ENCODE measurements around the gene NECAB3. TPM values are rescaled to one million over a fixed set of nuclear protein-coding genes. Genes with fewer than 3 reads are reported as not detected.
A peak's percentile ranks its signal among the peaks of the same experiment; 100 is the strongest.

NECAB3 gene
- total RNA-seq, 2 donors from 2014 or later = 18.5 to 18.8 TPM

GRCh38 chr20:33689493-33689892, 15.3 kb upstream of the NECAB3 start:
- Mint-ChIP-seq H3K36me3 (ENCODE audit: insufficient read depth in 2 of 2) (peaks cover 4 to 7% of the 10 kb centered on the region in 2 donors), H3K4me1 (ENCODE audit: low read depth) (peaks cover 60% of the 10 kb centered on the region), H3K4me3 (peak overlapping the region; percentile 78 to 83), H3K9me3 (no peaks in the 10 kb centered on the region), H3K27me3 (ENCODE audit: low read depth) (no peaks in the 10 kb centered on the region), H3K27ac (peak overlapping the region; percentile 88)
- DNase-seq (no peak), ATAC-seq (replicated peaks in 1 of 2) (no peak)

GRCh38 chr20:33688938-33689424, 14.8 kb upstream of the NECAB3 start:
- Mint-ChIP-seq H3K9me3 (no peaks in the 10 kb centered on the region), H3K4me1 (ENCODE audit: low read depth) (peaks cover 65% of the 10 kb centered on the region), H3K27ac (no peak overlapping the region), H3K36me3 (ENCODE audit: insufficient read depth in 2 of 2) (peaks cover 4 to 7% of the 10 kb centered on the region in 2 donors), H3K27me3 (ENCODE audit: low read depth) (no peaks in the 10 kb centered on the region), H3K4me3 (peak overlapping the region; percentile 68 to 83)
- no peak for DNase-seq
- no peak for ATAC-seq (replicated peaks in 1 of 2)

DNA sequence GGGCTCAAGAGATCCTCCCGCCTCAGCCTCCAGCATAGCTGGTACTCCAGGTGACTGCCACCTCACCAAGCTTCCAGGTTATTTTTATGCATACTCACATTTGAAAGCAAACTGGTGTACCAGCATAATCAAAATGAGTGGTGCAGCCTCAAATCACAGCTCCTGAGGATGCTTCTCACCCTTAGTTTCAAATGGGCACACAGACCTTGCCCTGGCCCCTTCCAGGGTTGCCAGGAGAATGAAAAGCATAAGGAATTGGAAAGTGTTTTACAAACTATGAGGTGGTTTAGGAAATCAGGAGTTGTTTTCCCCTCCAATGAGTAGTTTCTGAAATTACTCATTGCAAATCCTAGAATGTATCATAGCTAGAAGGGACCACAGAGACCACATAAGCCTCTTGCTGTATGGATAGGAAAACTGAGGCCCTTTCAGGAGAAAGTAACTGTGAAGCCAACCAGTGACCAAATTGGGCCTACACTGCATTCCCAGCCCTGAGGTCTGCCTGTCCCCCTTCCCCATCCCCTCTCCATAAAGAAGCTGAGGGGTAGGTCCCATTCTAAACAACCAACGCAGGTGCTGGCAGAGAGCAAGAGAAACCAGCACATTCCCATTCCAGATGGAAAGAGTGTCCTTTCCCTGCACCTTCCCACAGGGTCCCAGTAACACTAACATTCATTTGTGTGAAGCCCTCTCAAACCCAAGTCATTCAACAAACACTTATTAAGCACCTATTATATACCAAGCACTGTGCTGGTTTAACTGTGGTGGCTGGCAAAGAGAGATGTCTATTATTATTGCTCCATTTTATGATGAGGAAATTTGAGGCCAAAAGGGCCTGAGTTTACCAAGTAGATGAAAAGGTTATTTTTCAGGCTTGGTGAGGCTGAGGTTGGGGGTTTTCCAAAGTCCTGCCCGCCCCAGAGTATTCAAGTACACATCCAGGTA, 14.0 kb upstream of the NECAB3 start:
- Mint-ChIP-seq H3K9me3 (no peaks in the 10 kb centered on the region), H3K4me3 (peak overlapping the region; percentile 68 to 83), H3K4me1 (ENCODE audit: low read depth) (peaks cover 69% of the 10 kb centered on the region), H3K27ac (peak overlapping the region; percentile 52), H3K36me3 (ENCODE audit: insufficient read depth in 2 of 2) (peaks cover 4 to 7% of the 10 kb centered on the region in 2 donors), H3K27me3 (ENCODE audit: low read depth) (no peaks in the 10 kb centered on the region)
- DNase-seq (no peak), ATAC-seq (replicated peaks in 1 of 2) (no peak)

DNA sequence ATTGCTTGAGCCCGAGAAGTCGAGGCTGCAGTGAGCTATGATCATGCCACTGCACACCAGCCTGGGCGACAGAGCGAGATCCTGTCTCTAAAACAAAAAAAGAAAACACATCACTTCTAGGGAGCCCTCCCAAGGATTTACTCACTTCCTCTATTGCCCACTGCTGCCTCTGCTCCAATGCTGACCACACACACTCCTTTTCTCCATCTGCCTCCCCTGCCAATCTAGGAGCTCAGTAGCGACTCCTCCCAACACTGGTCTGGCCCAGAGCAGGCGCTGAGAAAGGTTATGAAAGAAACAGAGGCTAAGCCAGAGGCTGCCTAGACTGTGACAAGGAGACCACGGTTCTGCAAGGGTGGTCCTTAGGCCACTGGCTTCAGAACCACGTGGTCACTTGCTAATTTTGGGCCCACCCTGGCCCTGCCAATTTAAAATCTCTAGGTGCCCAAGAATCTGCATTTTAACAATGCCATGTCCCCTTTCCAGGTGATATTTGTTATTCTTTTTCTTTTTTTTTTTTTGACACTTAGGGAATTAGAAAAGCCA, 13.2 kb upstream of the NECAB3 start:
- ATAC-seq (replicated peaks in 1 of 2) (no peak), DNase-seq (no peak)
- Mint-ChIP-seq H3K27me3 (ENCODE audit: low read depth) (no peaks in the 10 kb centered on the region), H3K4me1 (ENCODE audit: low read depth) (peaks cover 77% of the 10 kb centered on the region), H3K4me3 (peak overlapping the region in 1 of 2 donors; percentile 74), H3K9me3 (no peaks in the 10 kb centered on the region), H3K27ac (no peak overlapping the region), H3K36me3 (ENCODE audit: insufficient read depth in 2 of 2) (peaks cover 4 to 7% of the 10 kb centered on the region in 2 donors)

DNA sequence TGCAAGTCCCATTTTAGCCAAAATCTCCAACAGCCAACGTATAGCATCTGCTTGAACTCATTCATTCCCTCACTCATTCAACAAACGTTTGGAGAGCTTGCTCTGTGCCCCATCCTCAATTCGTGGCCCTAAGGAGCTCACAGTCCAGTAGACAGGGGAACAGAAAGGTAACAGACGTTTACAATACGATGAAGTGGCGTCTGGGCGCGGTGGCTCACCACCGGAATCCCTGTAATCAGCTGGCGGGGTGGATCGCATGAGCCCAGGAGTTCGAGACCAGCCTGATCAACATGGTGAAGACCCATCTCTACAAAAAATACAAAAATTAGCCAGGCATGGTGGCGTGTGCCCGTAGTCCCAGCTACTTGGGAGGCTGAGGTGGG, 12.7 kb upstream of the NECAB3 start:
- ATAC-seq (replicated peaks in 1 of 2) = no peak
- Mint-ChIP-seq H3K4me1 (ENCODE audit: low read depth) (peaks cover 81% of the 10 kb centered on the region), H3K27me3 (ENCODE audit: low read depth) (no peaks in the 10 kb centered on the region), H3K4me3 (peak overlapping the region; percentile 69 to 74), H3K27ac (peak overlapping the region; percentile 34), H3K9me3 (no peaks in the 10 kb centered on the region), H3K36me3 (ENCODE audit: insufficient read depth in 2 of 2) (peaks cover 4 to 7% of the 10 kb centered on the region in 2 donors)
- no peak for DNase-seq

DNA sequence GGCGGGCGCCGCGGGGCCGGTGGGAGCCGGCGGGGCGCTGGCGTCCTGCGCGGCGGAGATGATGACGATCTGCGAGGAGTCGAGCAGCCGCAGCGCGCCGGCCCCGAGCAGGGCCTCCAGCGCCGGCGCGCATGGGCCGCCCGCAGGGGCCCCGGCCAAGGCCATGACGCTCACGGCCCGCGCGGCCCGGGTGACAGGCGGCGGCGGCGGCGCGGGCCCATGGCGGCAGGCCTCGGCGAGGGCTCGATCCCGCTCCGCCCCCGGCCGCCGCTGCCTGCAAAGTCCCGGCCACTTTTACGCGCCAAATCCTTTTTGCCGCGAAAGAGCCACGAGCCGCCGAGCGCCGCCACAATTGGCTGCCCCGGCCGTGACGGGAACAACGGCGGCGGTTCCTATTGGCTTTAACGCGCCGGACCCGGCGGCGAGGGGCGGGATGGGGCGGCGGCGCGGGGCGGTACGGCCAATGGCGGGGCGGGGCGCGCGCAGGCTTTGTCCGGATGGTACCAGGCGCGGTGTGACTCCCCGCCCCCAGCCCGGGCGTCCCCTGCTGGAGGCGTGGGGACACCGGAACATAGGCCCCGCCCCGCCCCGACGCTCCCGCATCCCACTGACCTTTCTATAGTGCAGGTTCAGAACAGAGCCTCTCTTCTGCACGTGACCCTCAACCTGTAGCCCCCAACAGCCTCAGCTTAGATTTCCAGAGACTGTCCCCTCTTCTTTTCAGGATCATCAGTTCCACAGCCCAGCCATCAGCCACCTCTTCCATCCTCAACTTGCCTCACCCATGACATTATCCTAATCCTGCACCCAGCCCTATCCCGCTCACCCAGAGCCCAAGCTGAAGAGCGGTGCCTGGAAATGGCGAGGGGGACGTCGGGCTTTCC, 12.1 kb upstream of the NECAB3 start, which contains the start of gene E2F1:
Gene E2F1 (minus strand): TSS at position 286 of the 884 bp plus-strand sequence. CDS start 121 bp downstream, at position 165.
- DNase-seq (peak; percentile 97 to 99), ATAC-seq (replicated peaks in 1 of 2) (peak; percentile 85 to 86)
- Mint-ChIP-seq H3K27me3 (ENCODE audit: low read depth) (no peaks in the 10 kb centered on the region), H3K4me3 (peak within 1 kb of the TSS; percentile 91 to 93), H3K4me1 (ENCODE audit: low read depth) (peaks cover 84% of the 10 kb centered on the region), H3K9me3 (no peaks in the 10 kb centered on the region), H3K27ac (peak within 1 kb of the TSS; percentile 77), H3K36me3 (ENCODE audit: insufficient read depth in 2 of 2) (peaks cover 4 to 11% of the 10 kb centered on the region in 2 donors)

DNA sequence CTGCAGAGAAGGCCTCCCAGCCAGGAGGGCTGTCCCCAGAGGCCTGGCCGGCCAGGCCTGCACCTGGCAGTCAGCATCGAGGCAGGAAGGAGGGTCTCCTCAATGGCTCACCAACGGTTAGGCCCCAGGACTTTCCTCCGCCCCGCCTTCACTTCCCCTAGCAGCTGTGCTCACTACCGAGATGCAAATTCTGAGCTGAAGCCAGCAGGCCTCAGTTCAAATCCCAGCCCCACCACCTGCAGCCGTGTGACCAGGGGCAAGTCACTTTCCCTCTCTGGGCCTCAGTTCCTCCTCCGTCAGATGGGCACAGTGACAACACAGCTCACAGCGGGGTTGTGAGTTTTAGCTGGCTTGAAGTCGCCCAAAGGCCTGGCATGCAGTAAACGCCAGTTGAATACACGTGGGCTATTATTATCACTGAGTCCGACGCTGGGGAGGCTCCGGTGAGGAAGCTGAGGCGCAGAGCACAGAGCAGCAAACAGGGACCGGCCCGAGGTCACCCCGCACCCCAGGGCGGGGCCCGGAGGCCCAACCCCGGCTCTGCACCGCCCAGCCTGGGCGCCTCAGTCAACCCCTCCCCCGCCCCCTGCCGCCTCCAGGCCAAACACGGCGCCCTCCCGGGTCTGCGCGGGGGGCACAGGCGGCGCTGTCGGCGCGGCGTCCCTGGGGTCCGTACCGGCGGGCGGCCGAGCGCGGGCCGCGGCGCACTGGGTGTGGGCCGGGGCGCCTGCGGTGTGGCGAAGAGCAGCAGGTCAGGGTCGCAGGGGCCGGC, 11.3 kb upstream of the NECAB3 start:
- ATAC-seq (replicated peaks in 1 of 2) (peak; percentile 60), DNase-seq (peak; percentile 72 to 78)
- H3K4me3 Mint-ChIP-seq = peak overlapping the region; percentile 91 to 93
- peak overlapping the region; percentile 77 for H3K27ac Mint-ChIP-seq
- peaks cover 84% of the 10 kb centered on the region for H3K4me1 Mint-ChIP-seq (ENCODE audit: low read depth)
- no peaks in the 10 kb centered on the region for H3K27me3 Mint-ChIP-seq (ENCODE audit: low read depth)
- H3K9me3 Mint-ChIP-seq = no peaks in the 10 kb centered on the region
- peaks cover 4 to 11% of the 10 kb centered on the region in 2 donors for H3K36me3 Mint-ChIP-seq (ENCODE audit: insufficient read depth in 2 of 2)

- no peaks in the 10 kb centered on the region for H3K27me3 Mint-ChIP-seq (ENCODE audit: low read depth)
- H3K36me3 Mint-ChIP-seq (ENCODE audit: insufficient read depth in 2 of 2) = peaks cover 4 to 11% of the 10 kb centered on the region in 2 donors
- peaks cover 84% of the 10 kb centered on the region for H3K4me1 Mint-ChIP-seq (ENCODE audit: low read depth)
- H3K9me3 Mint-ChIP-seq = no peaks in the 10 kb centered on the region
- H3K4me3 Mint-ChIP-seq = peak overlapping the region; percentile 91 to 93
- no peak for ATAC-seq (replicated peaks in 1 of 2)
- peak overlapping the region; percentile 66 for H3K27ac Mint-ChIP-seq
- DNase-seq = no peak
These were observed 10.5 kb upstream of the NECAB3 start for GRCh38 chr20:33684533-33685327.

DNA sequence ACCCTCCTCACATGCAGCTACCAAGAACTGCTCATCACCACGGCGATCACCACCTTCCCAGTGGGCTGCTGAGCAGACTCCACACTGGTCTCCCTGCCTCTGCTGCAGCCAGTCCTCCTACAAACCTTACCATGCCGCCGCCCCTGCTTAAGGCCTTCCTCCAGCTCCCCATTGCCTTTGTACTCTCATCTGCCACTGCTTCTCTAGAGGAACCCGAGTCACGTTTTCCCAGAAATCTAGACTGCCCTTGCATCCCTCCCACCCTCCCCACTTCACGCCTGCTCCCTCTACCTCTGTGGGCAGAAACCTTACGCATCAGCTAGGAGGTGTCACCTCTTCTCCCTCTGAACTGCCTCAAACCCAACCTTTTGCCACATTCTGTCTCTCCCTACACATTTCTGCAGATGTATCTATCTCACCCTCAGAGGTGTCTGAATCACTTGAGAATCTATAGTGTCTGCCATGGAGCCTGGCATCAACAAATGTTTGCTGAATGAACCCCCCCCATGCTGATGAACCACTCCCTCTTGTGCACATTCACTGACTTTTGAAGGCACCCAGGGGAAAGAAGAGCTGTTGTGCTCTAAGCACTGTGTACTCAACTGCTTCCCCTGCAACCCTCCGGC, 7.6 kb upstream of the NECAB3 start:
- H3K36me3 Mint-ChIP-seq (ENCODE audit: insufficient read depth in 2 of 2) = peaks cover 8 to 24% of the 10 kb centered on the region in 2 donors

GRCh38 chr20:33681288-33681687, 7.1 kb upstream of the NECAB3 start:
- ATAC-seq (replicated peaks in 1 of 2) (no peak), DNase-seq (no peak)
- Mint-ChIP-seq H3K9me3 (no peaks in the 10 kb centered on the region), H3K36me3 (ENCODE audit: insufficient read depth in 2 of 2) (peaks cover 8 to 24% of the 10 kb centered on the region in 2 donors), H3K4me1 (ENCODE audit: low read depth) (peaks cover 68% of the 10 kb centered on the region), H3K27ac (no peak overlapping the region), H3K4me3 (peak overlapping the region; percentile 31 to 54), H3K27me3 (ENCODE audit: low read depth) (no peaks in the 10 kb centered on the region)

More for the DNA sequence above, 7.6 kb upstream of the NECAB3 start:
- DNase-seq (no peak), ATAC-seq (replicated peaks in 1 of 2) (peak in 1 of 2 donors; percentile 2)
- Mint-ChIP-seq H3K4me1 (ENCODE audit: low read depth) (peaks cover 72% of the 10 kb centered on the region), H3K4me3 (peak overlapping the region; percentile 31 to 54), H3K27me3 (ENCODE audit: low read depth) (no peaks in the 10 kb centered on the region), H3K27ac (no peak overlapping the region), H3K9me3 (no peaks in the 10 kb centered on the region)

DNA sequence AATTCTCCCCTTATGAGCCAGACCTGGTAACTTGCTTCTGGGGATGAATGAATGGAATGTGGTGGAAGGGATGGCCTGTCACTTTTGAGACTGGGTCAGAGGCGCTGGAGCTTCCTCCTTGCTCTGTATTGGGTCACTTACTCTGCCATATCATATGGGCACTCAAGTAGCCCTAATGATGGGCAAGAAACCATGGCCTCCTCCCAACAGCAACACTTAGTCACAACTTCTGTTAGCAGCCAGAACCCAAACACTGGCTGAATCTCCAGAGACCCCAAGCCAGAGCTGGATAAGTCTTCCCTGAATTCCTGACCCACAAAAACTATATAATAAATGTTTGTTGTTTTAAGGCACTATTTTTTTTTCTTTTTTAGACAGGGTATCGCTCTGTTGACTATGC, 6.5 kb upstream of the NECAB3 start:
- Mint-ChIP-seq H3K27ac (peak overlapping the region; percentile 86), H3K36me3 (ENCODE audit: insufficient read depth in 2 of 2) (peaks cover 8 to 28% of the 10 kb centered on the region in 2 donors), H3K4me3 (peak overlapping the region; percentile 54 to 62), H3K27me3 (ENCODE audit: low read depth) (no peaks in the 10 kb centered on the region), H3K9me3 (no peaks in the 10 kb centered on the region), H3K4me1 (ENCODE audit: low read depth) (peaks cover 74% of the 10 kb centered on the region)
- no peak for ATAC-seq (replicated peaks in 1 of 2)
- DNase-seq = no peak
